MCF 10A (cell line): ENCODE measurements around the gene FZD2. TPM values are rescaled to one million over a fixed set of nuclear protein-coding genes. Genes with fewer than 3 reads are reported as not detected.
"Not testable (repeated sequence)": the region's sequence is repeated elsewhere in the genome, so short reads cannot be mapped to it uniquely, and the experiment has no call there.

ENCODE experiments used
- Bru-seq: library from RNA; stranded (reverse); fragments of 400-500 nt; gene quantifications from one replicate; lab custom pipeline; 2021; lab: Mats Ljungman, UMichigan
- BruChase-seq, 2 experiments: library from RNA; stranded (reverse); fragments of 400-500 nt; gene quantifications; one replicate each; lab custom pipeline; 2021; lab: Mats Ljungman, UMichigan
- BruUV-seq: library from RNA; stranded (reverse); fragments of 400-500 nt; replicated peaks from 2 replicates; lab custom pipeline; 2021; lab: Mats Ljungman, UMichigan
- CTCF ChIA-PET: fragments of 300-600 bp; sonication (Branson Sonifier 250); formaldehyde crosslinking; extraction: SDS; loops from one replicate; lab custom pipeline; 2021; ENCODE audit warnings: antibody characterized with exemption, inconsistent platforms; lab: Yijun Ruan, JAX
- POLR2A ChIA-PET: fragments of 300-600, 350-650 bp; sonication (Branson Sonifier 250); formaldehyde crosslinking; extraction: SDS; loops from one replicate; lab custom pipeline; 2020; ENCODE audit warnings: antibody characterized with exemption, inconsistent platforms; lab: Yijun Ruan, JAX
- DNase-seq: peaks from one replicate; pipeline ENCODE4 v3.0.0-alpha.2; 2018; ENCODE audit not compliant: unreplicated experiment
- H3K27ac Mint-ChIP-seq: one replicate; pipeline ENCODE4 v1.8.0; 2022; ENCODE audit warnings: mild to moderate bottlenecking, low read depth, mixed read lengths; ENCODE audit not compliant: unreplicated experiment
- H3K27me3 Mint-ChIP-seq: one replicate; pipeline ENCODE4 v1.8.0; 2022; ENCODE audit warnings: mixed read lengths; ENCODE audit not compliant: insufficient read depth, unreplicated experiment
- H3K36me3 Mint-ChIP-seq: one replicate; pipeline ENCODE4 v1.8.0; 2022; ENCODE audit warnings: mild to moderate bottlenecking, moderate library complexity, mixed read lengths; ENCODE audit not compliant: insufficient read depth, unreplicated experiment
- H3K4me1 Mint-ChIP-seq: one replicate; pipeline ENCODE4 v1.8.0; 2022; ENCODE audit warnings: mixed read lengths; ENCODE audit not compliant: insufficient read depth, unreplicated experiment
- H3K4me3 Mint-ChIP-seq: one replicate; pipeline ENCODE4 v1.8.0; 2022; ENCODE audit warnings: mild to moderate bottlenecking, moderate library complexity, mixed read lengths; ENCODE audit not compliant: unreplicated experiment
- H3K9me3 Mint-ChIP-seq: one replicate; pipeline ENCODE4 v1.8.0; 2022; ENCODE audit warnings: mixed read lengths; ENCODE audit not compliant: unreplicated experiment
- CTCF ChIP-seq: fragments of 200-600 bp; IDR thresholded peaks from one replicate; pipeline ENCODE4 v1.8.0; 2022; ENCODE audit warnings: antibody characterized with exemption, mild to moderate bottlenecking; ENCODE audit not compliant: unreplicated experiment
- intact Hi-C: fragments of 100-400 bp; cut with micrococcal nuclease; formaldehyde crosslinking; loops from 2 replicates; pipeline ENCODE4 v1.14.1; 2022
- long read RNA-seq: library from polyadenylated mRNA; stranded (forward); transcript quantifications from one replicate; pipeline ENCODE4 v2.0.0, GENCODE V29; 2022
- total RNA-seq: library from RNA; stranded (reverse); gene quantifications from 2 replicates; pipeline ENCODE4 v1.2.3, GENCODE V29; 2022

Gene FZD2
- total RNA-seq (6.8 and 10.1 TPM in 2 replicates), Bru-seq, nascent RNA (percentile 37 among the genes with signal in this experiment), BruChase-seq, experiment 1, labeled RNA remaining after a 6-hour chase (percentile 62 among the genes with signal in this experiment), BruChase-seq, experiment 2, labeled RNA remaining after a 2-hour chase (percentile 58 among the genes with signal in this experiment)
- long read RNA-seq, transcript FZD2-201 (1 exons, 2,112 nt) = major isoform, 16 of 16 reads
- long read RNA-seq, partial matches to known transcripts = 0 of 16 reads
- long read RNA-seq, other reads (novel, unspliced or antisense) = 0 of 16 reads

DNA sequence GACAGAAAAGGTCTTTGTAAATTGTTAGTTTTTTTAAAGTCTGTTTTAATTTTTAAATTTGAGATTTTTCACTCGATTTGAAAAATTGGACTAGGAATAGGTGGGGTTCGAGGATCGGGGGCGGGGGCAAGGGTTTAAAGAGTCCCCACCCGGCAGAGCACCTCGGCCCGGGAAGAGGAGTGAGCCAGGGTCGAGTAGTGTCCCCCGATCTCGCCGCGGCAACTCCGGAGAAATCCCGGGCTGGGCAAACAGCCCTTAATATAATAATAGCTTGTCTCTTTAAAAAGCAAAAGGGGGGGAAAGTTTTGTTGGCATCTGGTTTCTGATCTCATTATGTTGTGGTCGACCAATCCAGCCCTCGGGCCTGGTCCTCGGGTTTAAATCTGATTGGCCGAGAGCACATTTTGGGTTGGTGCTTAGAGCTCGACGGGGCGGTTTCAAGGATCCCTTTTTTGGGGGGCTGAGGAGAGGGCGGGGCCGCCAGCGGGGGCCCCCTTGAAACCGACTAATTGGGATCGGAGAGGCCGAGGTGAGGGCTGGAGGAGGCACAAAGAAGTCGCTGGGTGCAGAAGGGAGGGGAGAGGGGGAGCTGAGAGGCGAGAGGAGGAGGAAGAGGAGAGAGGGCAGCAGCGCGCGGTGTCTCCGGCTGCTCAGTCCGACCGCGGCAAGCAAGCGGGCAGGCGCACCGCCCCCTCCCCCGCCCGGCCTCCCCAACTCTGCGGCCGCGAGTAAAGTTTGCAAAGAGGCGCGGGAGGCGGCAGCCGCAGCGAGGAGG is at the start of gene FZD2:
FZD2 (plus strand) TSS at position 653 of the 775 bp plus-strand sequence. CDS start 205 bp downstream, outside the sequence.
- no peaks in the 10 kb centered on the region for H3K27me3 Mint-ChIP-seq
- peak within 1 kb of the TSS; percentile 100 for H3K27ac Mint-ChIP-seq
- H3K9me3 Mint-ChIP-seq = peaks cover 6% of the 10 kb centered on the region
- H3K4me1 Mint-ChIP-seq = peaks cover 30% of the 10 kb centered on the region
- DNase-seq = peak; percentile 98
- peak within 1 kb of the TSS; percentile 95 for H3K4me3 Mint-ChIP-seq
- POLR2A ChIA-PET = interaction anchor here (0.5 to 3.2 kb wide), 18 partner anchors 9 to 172 kb away, joined by 3 to 25 read pairs (median 6); partner anchors contain the start of genes CCDC43 and GPATCH8
- TSS peak; percentile 86 for BruUV-seq
- intact Hi-C loops = no loop called here
- H3K36me3 Mint-ChIP-seq = peaks cover 17% of the 10 kb centered on the region
- no peak for TF ChIP-seq CTCF
- CTCF ChIA-PET = interaction anchor here (0.6 to 2.2 kb wide), 3 partner anchors 21 to 194 kb away, joined by 3 to 6 read pairs (median 3); partner anchors contain the start of gene FAM171A2

GRCh38 chr17:44511241-44512134 is 45.8 kb upstream of the FZD2 start:
- H3K36me3 Mint-ChIP-seq, intact Hi-C loops, H3K9me3 Mint-ChIP-seq, H3K4me1 Mint-ChIP-seq, H3K27me3 Mint-ChIP-seq, BruUV-seq, H3K27ac Mint-ChIP-seq, H3K4me3 Mint-ChIP-seq: not testable (repeated sequence)
- ChIA-PET CTCF (interaction anchor here (0.6 to 1.3 kb wide), 5 partner anchors 22 to 242 kb away, joined by 3 to 5 read pairs (median 3); partner anchors contain the start of gene FAM171A2), POLR2A (interaction anchor here (0.6 to 1.1 kb wide), 2 partner anchors 8 to 536 kb away, joined by 3 read pairs; partner anchors contain the start of gene GPATCH8)
- DNase-seq = peak; percentile 26

GRCh38 chr17:44518032-44518431 is 39.3 kb upstream of the FZD2 start:
- no TSS peak for BruUV-seq
- CTCF ChIA-PET = interaction anchor here (0.6 to 1.5 kb wide), 2 partner anchors 16 to 46 kb away, joined by 3 to 6 read pairs; no protein-coding TSS in a partner anchor
- TF ChIP-seq CTCF = no peak
- intact Hi-C loops = no loop called here
- H3K9me3 Mint-ChIP-seq = no peaks in the 10 kb centered on the region
- POLR2A ChIA-PET = interaction anchor here (0.6 to 0.7 kb wide), 2 partner anchors 23 to 190 kb away, joined by 3 read pairs; no protein-coding TSS in a partner anchor
- no peak overlapping the region for H3K27ac Mint-ChIP-seq
- no peak for DNase-seq
- peaks cover 11% of the 10 kb centered on the region for H3K4me1 Mint-ChIP-seq
- peaks cover 5% of the 10 kb centered on the region for H3K36me3 Mint-ChIP-seq
- no peaks in the 10 kb centered on the region for H3K27me3 Mint-ChIP-seq
- no peak overlapping the region for H3K4me3 Mint-ChIP-seq
